ENCODE data around the gene OGDH.

The OGDH gene

GRCh38 chr7:44740055-44740454 lies 133.6 kb downstream of the OGDH start:
- DNase-seq = no peak

DNA sequence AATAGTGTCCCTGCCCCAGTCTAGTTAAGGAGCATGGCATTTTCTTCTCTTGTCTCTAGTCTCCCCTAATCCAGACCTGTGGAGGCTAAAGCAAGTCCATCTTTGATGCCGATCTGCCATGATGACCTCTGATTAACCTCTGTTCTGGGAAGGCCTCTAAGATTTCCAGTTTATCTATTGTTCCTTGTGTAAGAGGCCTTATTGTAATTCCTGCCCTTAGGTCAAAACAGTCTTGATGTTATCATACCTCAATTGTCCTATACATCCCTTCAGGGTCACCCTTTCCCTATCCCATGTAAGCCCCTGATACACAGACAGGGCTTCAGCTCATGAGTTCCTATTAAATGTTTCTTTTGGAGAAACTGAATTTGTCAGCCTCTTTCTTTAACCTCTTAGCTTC lies 137.3 kb downstream of the OGDH start:
- DNase-seq = no peak

DNA sequence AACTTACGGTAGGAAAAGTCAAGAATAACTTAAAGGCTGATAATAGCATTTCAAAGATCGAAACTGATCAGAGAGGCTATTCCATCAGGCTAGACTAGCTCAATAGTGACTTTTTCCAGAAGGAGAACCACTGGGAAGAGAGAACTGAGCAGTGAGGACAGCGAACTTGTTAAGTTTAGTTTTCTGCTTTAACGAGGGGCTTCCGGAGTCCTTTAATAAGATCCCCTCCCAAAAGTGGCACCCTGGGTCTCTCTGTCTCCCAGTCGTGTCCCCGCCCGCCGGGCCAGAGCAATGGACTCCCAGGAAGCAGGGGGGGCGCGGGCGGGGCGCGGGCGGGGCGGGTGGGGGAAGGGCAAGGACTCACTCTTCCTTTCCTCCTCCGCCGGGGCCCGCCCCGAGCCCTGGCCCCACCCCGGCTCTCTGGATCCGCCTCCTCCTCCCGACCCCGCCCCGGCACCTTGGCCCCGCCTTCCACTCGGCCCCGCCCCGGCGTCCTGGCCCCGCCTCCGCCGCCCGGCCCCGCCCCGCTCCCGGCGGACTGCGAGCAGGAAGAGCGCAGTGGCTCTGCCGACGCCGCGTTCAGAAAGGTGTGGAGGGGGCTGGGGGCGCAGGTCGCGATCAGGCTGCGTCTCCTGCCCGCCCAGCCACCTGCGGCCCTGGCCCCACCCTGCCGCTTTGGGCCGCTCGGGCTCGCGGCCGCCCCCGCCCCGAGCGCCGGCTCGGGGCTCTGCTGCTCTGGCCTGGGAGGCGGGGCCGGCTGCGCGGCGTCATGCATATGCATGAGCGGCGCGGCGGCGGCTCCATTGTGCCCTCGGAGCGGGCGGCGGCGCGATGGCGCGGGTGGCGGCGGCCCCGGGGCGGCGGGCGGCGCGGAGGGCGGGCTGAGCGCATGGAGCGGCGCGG lies 141.9 kb downstream of the OGDH start, which contains the start of gene ZMIZ2:
ZMIZ2 (plus strand) TSS at position 803 of the 903 bp plus-strand sequence. CDS start 7,403 bp downstream, outside the sequence.
- DNase-seq = peak; percentile 90 to 93

DNA sequence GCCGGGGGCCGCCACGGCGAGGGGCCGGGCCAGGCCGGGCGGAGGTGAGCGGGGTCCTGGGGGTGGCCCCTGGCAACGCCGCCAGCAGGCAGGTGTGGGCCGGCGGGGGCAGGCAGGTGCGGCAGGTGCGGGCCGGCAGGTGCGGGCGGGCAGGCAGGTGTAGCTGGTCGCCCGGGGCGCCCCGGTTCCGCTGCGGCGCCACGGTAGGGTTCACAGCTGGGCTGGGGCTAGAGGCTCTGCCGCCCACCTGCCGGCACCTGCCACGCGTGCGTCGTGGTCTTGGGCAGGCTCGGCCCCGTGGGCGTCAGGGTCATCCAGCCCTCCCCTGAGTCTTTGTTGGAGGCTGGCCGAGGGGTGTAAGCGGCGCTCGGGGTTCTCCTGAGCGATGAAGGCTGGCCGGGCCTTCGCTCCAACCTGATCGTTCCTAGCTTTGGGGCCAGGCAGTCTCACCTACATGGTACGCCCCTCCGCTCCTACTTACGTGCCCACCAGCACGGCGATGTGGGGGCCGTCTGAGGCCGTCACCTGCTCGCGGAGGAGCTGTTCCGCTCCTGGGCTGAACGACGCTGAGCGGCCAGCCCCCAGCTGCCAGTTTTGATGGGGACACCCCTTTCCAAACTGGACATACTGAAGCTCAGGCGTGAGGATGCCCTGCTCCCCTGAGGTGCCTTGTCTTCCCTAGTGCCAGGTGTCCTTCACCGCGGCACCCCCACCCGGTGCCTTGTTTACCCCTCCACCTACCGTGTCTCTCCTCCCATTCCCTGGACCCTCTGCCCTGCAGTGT lies 142.7 kb downstream of the OGDH start:
- peak in 1 of 2 donors; percentile 15 for DNase-seq

GRCh38 chr7:44749992-44750391 lies 143.6 kb downstream of the OGDH start:
- DNase-seq = no peak

DNA sequence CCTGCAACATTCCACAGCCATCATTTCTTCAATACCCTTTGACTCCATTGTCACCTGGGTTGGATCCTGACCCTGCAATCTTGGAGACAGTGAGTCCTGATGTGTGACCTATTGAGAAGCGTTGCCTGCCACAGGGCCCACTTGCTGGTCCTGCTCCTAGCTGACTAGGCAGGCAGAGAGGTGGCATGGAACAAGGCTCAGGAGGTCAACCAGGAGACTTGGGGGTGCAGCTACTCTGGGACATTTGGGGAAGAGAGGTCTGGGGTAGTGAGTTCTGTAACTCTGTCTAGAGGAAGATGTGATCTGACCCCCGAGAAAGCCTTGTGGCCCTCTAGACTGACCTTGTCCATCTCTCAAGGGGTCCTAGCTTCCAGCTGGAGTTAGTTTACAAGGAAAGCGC lies 144.0 kb downstream of the OGDH start:
- no peak for DNase-seq

DNA sequence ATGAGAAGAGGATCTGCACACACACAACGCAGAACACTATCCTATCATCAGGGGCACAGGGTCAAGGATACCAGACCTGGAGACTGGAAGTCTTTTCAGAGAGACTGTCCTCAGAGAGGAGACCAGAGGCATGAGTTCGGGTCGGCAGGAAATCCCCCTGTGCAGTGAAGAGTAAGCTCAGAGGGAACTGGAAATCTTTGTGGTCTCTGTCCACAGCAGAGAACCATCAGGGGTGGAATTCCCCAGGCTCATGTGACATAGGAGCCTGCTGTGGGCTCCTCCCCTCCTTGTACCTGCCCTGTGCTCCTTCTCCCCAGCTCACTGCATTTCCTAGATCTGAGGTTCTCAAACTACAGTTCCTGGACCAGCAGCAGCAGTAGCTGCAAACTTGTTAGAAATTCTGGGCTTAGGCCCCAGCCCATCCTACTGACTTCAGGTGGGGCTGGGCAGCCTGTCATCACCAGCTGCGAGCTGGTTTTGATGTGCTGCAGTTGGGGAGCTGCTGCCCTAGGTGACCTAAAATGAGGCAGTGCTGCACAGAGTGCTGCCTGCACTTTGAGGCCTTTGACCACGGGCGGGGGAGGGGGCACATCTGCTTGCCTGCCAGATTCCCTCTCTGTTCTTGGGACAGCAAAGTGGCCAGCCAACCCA lies 144.6 kb downstream of the OGDH start:
- DNase-seq = peak; percentile 74 to 79

DNA sequence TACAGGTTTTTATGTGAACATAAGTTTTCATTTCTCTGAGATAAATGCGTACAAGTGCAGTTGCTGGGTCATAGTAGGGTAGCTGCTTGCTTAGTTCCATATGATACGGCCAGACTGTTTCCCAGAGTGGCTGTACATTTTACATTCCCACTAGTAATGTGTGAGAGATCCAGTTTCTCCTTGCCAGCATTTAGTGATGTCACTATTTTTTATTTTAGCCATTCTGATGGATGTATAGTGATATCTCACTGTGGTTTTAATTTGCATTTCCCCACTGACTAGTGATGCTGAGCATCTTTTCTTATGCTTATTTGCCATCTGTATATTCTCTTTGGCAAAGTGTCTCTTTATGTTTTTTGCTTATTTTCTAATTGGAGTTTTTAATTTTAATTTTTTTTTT lies 146.4 kb downstream of the OGDH start:
- no peak for DNase-seq

- DNase-seq = no peak
These were observed 148.6 kb downstream of the OGDH start for GRCh38 chr7:44754802-44755697.

DNA sequence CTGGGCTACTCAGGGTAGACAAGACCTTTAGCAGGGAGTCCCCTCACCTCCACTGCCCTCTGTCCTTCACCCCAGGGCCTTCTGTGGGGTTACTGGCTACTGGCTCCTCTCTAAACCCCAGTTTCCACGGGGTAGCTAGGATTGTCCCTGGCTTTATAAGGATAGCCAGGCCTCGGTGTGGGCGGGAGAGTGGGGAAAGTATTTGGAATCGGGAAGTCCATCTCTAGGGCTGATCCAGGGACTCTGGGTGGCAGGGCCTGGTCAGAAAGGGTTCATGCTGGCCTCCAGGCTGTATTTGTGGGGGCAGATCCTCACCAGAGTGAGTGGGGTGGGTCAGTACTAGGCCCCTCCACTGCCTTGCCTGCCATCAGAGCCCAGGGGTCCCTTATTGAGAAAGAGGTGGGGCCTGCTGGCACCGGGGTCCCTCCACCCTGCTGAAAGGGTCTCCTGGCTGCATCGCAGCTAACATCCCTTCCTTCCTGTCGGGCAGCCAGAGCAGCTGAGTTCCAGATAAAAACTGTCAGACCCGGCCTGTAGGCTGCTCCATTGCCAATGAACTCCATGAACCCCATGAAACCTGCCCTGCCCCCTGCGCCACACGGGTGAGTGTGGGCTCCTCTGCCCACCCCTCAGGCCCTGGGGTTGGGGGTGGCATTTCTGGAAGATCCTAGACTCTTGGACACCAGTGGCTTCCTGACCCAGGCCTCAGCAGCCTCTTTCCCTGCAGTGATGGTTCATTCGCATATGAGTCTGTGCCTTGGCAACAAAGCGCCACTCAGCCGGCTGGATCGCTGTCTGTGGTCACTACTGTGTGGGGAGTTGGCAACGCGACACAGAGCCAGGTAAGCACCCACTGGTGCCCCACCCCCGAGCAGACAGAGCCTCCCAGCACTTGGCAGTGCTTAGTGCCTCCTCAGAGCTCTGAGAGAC lies 149.5 kb downstream of the OGDH start:
- no peak for DNase-seq

- no peak for DNase-seq
These were observed 150.5 kb downstream of the OGDH start for GRCh38 chr7:44756904-44757303.

DNA sequence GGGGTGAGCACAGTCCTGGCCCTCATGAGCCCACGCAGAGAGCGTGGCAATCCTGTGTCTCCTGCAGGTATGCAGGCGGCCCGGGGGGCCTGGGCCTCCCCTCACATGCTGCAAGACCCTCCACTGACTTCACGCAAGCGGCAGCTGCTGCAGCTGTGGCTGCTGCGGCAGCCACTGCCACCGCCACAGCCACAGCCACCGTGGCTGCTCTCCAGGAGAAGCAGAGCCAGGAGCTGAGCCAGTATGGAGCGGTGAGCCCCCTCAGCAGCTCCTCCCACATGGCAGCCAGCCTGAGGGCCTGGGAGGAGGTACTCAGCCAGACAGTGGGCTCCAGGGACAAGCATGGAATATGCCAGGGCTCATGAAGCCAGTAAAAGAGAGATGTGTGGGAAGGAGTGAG lies 150.9 kb downstream of the OGDH start:
- DNase-seq = no peak

- DNase-seq = no peak
These were observed 151.3 kb downstream of the OGDH start for GRCh38 chr7:44757739-44758138.

Data from CD4-positive, alpha-beta T cell treated with Interferon alpha-2 for 1 hour (primary cell).